OCI-LY1 (cell line): ENCODE data around the gene DIAPH2.

ENCODE experiments used
- H2AFZ ChIP-seq: fragments of 200-600 bp; sonication (generic), shearing (Covaris generic); 2 replicates; pipeline ENCODE4 v1.6.0; 2014; ENCODE audit warnings: antibody characterized with exemption, mild to moderate bottlenecking, low read length
- H3F3A ChIP-seq: fragments of 200-600 bp; sonication (generic), shearing (Covaris generic); 2 replicates; pipeline ENCODE4 v1.6.0; 2014; ENCODE audit warnings: mild to moderate bottlenecking, antibody characterized with exemption, low read length, moderate library complexity; ENCODE audit not compliant: insufficient read depth
- H3K27ac ChIP-seq: fragments of 200-600 bp; sonication (generic); 2 replicates; pipeline ENCODE4 v1.5.1; 2014; ENCODE audit warnings: low read length, mixed run types, mild to moderate bottlenecking, low read depth; ENCODE audit not compliant: poor library complexity, severe bottlenecking
- H3K27me3 ChIP-seq: fragments of 200-600 bp; sonication (generic); 2 replicates; pipeline ENCODE4 v1.6.0; 2014; ENCODE audit warnings: antibody characterized with exemption, mild to moderate bottlenecking, low read length, moderate library complexity; ENCODE audit not compliant: insufficient read depth
- H3K36me3 ChIP-seq: fragments of 200-600 bp; sonication (generic); 2 replicates; pipeline ENCODE4 v1.6.1; 2014; ENCODE audit warnings: mild to moderate bottlenecking, antibody characterized with exemption, low read length, moderate library complexity, mixed read lengths; ENCODE audit not compliant: insufficient read depth
- H3K4me1 ChIP-seq: fragments of 200-600 bp; sonication (generic); 2 replicates; pipeline ENCODE4 v1.5.1; 2014; ENCODE audit warnings: mild to moderate bottlenecking, low read length, moderate library complexity; ENCODE audit not compliant: insufficient read depth, severe bottlenecking
- H3K4me2 ChIP-seq: fragments of 200-600 bp; sonication (generic), shearing (Covaris generic); 2 replicates; pipeline ENCODE4 v1.6.1; 2014; ENCODE audit warnings: low read length
- H3K4me3 ChIP-seq: fragments of 200-600 bp; sonication (generic); 2 replicates; pipeline ENCODE4 v1.5.1; 2014; ENCODE audit warnings: low read length, low read depth, mild to moderate bottlenecking, mixed read lengths; ENCODE audit not compliant: poor library complexity, severe bottlenecking
- H3K79me2 ChIP-seq: fragments of 200-600 bp; shearing (Covaris generic); 2 replicates; pipeline ENCODE4 v1.6.1; 2016; ENCODE audit warnings: mixed run types, low read length, mixed read lengths; ENCODE audit not compliant: insufficient read depth
- H3K9ac ChIP-seq: fragments of 200-600 bp; sonication (generic), shearing (Covaris generic); 2 replicates; pipeline ENCODE4 v1.6.1; 2014; ENCODE audit warnings: mild to moderate bottlenecking, low read length, mixed read lengths
- H3K9me2 ChIP-seq: fragments of 200-600 bp; sonication (generic), shearing (Covaris generic); 2 replicates; pipeline ENCODE4 v1.6.1; 2014; ENCODE audit warnings: low read depth, mild to moderate bottlenecking, low read length, mixed read lengths
- H3K9me3 ChIP-seq: fragments of 200-600 bp; shearing (Covaris generic); 2 replicates; pipeline ENCODE4 v1.6.1; 2014; ENCODE audit warnings: low read length, mixed read lengths
- H4K20me1 ChIP-seq: fragments of 200-600 bp; sonication (generic), shearing (Covaris generic); 2 replicates; pipeline ENCODE4 v1.6.0; 2016; ENCODE audit warnings: mild to moderate bottlenecking, low read length; ENCODE audit not compliant: insufficient read depth
- EZH2 ChIP-seq: fragments of 200-600 bp; sonication (generic), shearing (Covaris generic); IDR thresholded peaks from 2 replicates; pipeline ENCODE4 v1.8.0; 2017; ENCODE audit warnings: borderline replicate concordance, mixed run types, mild to moderate bottlenecking, antibody characterized with exemption, low read length, moderate library complexity, mixed read lengths
- TF ChIP-seq, protein P1 (sequence below): fragments of 200-600 bp; sonication (generic), shearing (Covaris generic); IDR thresholded peaks from 2 replicates; pipeline ENCODE4 v1.5.1; 2017; ENCODE audit warnings: mild to moderate bottlenecking, antibody characterized with exemption, low read length, moderate library complexity, mixed read lengths

Gene DIAPH2

DNA sequence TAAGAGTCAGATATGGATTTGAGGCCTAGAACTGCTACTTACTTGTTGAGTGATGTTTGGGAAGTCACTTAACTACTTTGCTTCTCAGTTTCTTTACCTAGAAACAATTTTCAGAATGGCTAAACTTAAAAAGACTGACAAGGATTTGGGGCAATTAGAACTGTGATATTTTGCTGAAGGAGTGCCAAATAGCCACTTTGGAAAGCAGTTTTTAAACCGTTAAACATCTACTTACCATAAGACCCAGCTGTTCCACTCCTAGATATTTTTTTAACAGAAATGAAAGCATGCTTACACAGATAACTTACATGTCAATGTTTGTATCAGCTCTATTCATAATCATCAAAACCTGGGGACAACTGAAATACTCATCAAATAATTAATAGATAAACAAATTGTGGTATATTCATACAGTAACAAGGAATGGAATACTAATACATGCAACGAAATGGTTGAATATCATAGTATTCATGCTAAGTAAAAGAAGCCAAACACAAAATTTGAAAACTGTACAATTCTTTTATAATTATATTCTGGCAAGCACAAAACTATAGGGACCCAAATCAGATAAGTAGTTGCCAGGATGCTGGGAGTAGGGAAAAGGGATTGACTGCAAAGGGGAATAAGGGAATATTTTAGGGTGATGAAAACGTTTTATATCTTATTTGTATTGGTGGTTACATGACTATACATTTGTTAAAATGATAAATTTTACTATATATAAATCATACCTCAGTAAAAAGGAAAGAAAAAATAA is 223.1 kb downstream of the DIAPH2 start:
- no peaks in the 10 kb centered on the region for H3K9me3 ChIP-seq
- no peak overlapping the region for H3K27ac ChIP-seq
- no peaks in the 10 kb centered on the region for H3F3A ChIP-seq
- TF ChIP-seq EZH2 = no peak
- TF ChIP-seq, protein P1, sequence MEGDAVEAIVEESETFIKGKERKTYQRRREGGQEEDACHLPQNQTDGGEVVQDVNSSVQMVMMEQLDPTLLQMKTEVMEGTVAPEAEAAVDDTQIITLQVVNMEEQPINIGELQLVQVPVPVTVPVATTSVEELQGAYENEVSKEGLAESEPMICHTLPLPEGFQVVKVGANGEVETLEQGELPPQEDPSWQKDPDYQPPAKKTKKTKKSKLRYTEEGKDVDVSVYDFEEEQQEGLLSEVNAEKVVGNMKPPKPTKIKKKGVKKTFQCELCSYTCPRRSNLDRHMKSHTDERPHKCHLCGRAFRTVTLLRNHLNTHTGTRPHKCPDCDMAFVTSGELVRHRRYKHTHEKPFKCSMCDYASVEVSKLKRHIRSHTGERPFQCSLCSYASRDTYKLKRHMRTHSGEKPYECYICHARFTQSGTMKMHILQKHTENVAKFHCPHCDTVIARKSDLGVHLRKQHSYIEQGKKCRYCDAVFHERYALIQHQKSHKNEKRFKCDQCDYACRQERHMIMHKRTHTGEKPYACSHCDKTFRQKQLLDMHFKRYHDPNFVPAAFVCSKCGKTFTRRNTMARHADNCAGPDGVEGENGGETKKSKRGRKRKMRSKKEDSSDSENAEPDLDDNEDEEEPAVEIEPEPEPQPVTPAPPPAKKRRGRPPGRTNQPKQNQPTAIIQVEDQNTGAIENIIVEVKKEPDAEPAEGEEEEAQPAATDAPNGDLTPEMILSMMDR = no peak
- no peak overlapping the region for H2AFZ ChIP-seq
- no peaks in the 10 kb centered on the region for H4K20me1 ChIP-seq
- H3K4me3 ChIP-seq = no peak overlapping the region
- H3K79me2 ChIP-seq = no peaks in the 10 kb centered on the region
- no peak overlapping the region for H3K9ac ChIP-seq
- no peaks in the 10 kb centered on the region for H3K4me1 ChIP-seq
- H3K27me3 ChIP-seq = no peaks in the 10 kb centered on the region
- H3K9me2 ChIP-seq = no peaks in the 10 kb centered on the region
- no peak overlapping the region for H3K4me2 ChIP-seq
- H3K36me3 ChIP-seq = no peaks in the 10 kb centered on the region

DNA sequence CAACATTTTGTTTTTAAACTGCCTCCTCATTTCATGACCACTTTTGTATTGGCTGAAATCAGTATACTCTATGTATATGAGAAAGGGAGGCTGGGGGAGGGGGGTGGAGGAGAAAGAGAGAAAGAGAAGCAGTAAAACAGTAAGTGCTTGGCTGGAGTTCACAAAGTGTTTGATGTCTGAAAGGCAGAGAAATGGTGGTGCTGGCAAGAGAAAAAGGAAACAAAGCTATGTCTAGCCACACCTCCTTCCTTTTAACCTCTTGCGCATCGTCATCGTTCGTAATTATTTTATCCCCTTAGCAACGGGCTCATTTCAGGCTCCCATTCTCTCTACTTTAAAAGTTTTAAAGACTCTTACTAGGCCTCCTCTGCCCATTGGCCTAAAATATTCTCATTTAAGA is 224.6 kb downstream of the DIAPH2 start:
- no peak for TF ChIP-seq EZH2
- TF ChIP-seq, protein P1 = no peak
- Histone ChIP-seq H3K9me2 (no peaks in the 10 kb centered on the region), H3K27ac (no peak overlapping the region), H3K4me1 (no peaks in the 10 kb centered on the region), H3K4me3 (no peak overlapping the region), H3K4me2 (no peak overlapping the region), H3K9me3 (no peaks in the 10 kb centered on the region), H3K27me3 (no peaks in the 10 kb centered on the region), H2AFZ (no peak overlapping the region), H3K79me2 (no peaks in the 10 kb centered on the region), H4K20me1 (no peaks in the 10 kb centered on the region), H3K9ac (no peak overlapping the region), H3K36me3 (no peaks in the 10 kb centered on the region), H3F3A (no peaks in the 10 kb centered on the region)

DNA sequence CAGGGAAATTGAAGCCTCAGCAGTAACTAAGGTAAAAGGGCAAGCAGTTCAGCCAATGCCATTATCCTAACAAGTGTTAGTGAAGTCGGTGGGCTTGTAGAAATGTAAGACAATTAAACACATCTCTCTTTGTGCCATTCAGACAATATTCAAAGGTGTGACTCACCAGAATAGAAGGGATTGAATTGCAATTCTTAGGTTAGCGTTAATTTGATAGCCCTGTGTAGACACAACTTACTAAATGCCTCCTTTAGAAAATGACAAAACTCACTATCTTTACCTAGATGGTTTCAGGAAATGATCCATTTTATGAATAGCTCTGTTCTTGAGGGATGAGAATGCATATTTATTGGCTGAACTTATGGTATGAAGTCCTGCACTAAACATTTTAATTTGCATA is 234.2 kb downstream of the DIAPH2 start:
- no peaks in the 10 kb centered on the region for H3K9me3 ChIP-seq
- no peak for TF ChIP-seq EZH2
- TF ChIP-seq, protein P1 = no peak
- H3F3A ChIP-seq = no peaks in the 10 kb centered on the region
- no peak overlapping the region for H3K4me3 ChIP-seq
- H4K20me1 ChIP-seq = no peaks in the 10 kb centered on the region
- no peaks in the 10 kb centered on the region for H3K27me3 ChIP-seq
- H3K9me2 ChIP-seq = no peaks in the 10 kb centered on the region
- H3K4me2 ChIP-seq = no peak overlapping the region
- no peaks in the 10 kb centered on the region for H3K36me3 ChIP-seq
- no peak overlapping the region for H3K27ac ChIP-seq
- H3K4me1 ChIP-seq = no peaks in the 10 kb centered on the region
- no peak overlapping the region for H3K9ac ChIP-seq
- no peak overlapping the region for H2AFZ ChIP-seq
- H3K79me2 ChIP-seq = no peaks in the 10 kb centered on the region
